NB4 (cell line): ENCODE data around the gene DLG1.
"Not testable (repeated sequence)": the region's sequence is repeated elsewhere in the genome, so short reads cannot be mapped to it uniquely, and the experiment has no call there.

Experiments used
- DNase-seq: peaks from one replicate; pipeline ENCODE4 v3.0.0; 2010; ENCODE audit warnings: low read depth
- H3K4me3 ChIP-seq: one replicate; pipeline ENCODE4 v1.5.1; 2011; ENCODE audit warnings: mild to moderate bottlenecking, low read depth, low read length, moderate library complexity
- MYC ChIP-seq: IDR thresholded peaks from 2 replicates; pipeline ENCODE4 v1.6.1; 2011; ENCODE audit warnings: low read depth, low read length
- POLR2A ChIP-seq: IDR thresholded peaks from 2 replicates; pipeline ENCODE4 v1.6.1; 2011; ENCODE audit warnings: mild to moderate bottlenecking; ENCODE audit not compliant: insufficient read length; ENCODE audit errors: extremely low read depth
- TF ChIP-seq, protein P1 (sequence below): IDR thresholded peaks from one replicate; pipeline ENCODE4 v1.5.1; 2012; ENCODE audit warnings: low read depth, low read length
- TF ChIP-seq, protein P2 (sequence below): IDR thresholded peaks from 2 replicates; pipeline ENCODE4 v1.6.1; 2011; ENCODE audit warnings: low read depth, low read length

DLG1 gene

DNA sequence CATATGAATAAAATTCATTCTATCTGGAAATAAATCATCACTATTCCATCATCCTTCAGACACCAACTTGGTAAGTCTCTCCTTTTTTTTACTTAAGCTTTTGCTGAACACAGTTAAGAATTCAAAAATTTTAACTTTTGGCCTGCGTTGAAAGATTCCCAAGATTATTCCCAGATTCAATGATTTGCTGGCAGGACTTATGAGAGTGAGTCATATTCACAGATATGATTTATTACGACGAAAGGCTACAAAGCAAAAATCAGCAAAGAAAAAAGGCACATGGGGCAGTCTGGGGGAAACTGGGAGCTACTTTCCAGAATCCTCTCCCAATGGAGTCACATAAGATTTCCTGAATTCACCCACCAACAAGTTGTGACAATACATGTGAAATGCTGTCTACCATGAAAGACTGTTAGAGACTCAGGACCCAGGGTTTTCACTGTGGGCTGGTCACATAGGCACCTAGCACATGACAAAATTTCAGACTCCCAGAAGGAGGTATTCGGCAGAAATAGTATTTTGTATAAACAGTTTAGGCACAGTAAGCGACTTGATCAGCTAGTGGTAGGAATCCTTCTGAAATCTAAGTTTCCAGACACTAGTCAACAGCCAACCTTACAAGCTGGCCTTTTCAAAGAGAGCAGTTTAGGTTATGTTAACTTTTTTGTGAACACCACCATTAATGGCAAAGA lies 82.1 kb downstream of the DLG1 start:
- DNase-seq = no peak
- no peak overlapping the region for H3K4me3 ChIP-seq
- TF ChIP-seq, protein P1, sequence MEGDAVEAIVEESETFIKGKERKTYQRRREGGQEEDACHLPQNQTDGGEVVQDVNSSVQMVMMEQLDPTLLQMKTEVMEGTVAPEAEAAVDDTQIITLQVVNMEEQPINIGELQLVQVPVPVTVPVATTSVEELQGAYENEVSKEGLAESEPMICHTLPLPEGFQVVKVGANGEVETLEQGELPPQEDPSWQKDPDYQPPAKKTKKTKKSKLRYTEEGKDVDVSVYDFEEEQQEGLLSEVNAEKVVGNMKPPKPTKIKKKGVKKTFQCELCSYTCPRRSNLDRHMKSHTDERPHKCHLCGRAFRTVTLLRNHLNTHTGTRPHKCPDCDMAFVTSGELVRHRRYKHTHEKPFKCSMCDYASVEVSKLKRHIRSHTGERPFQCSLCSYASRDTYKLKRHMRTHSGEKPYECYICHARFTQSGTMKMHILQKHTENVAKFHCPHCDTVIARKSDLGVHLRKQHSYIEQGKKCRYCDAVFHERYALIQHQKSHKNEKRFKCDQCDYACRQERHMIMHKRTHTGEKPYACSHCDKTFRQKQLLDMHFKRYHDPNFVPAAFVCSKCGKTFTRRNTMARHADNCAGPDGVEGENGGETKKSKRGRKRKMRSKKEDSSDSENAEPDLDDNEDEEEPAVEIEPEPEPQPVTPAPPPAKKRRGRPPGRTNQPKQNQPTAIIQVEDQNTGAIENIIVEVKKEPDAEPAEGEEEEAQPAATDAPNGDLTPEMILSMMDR = no peak
- TF ChIP-seq POLR2A = no peak
- TF ChIP-seq, protein P2, sequence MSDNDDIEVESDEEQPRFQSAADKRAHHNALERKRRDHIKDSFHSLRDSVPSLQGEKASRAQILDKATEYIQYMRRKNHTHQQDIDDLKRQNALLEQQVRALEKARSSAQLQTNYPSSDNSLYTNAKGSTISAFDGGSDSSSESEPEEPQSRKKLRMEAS = no peak
- no peak for TF ChIP-seq MYC

DNA sequence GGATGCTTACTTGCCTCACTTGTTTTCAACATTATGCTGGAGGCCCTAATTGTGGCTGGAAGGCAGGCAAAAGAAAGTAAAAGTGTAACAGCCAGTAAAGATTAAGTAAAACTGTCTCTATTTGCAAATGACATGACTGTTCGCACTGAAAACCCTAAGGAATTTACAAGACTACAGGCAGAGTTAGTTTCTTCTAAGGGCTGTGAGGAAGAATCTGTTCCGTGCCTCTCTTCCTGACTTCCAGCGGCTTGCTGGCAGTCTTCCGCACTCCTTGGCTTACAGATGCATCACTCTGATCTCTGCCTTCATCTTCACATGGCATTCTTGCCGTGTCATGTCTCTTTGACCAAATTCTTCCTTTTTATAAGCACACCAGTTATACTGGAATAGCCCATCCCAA lies 86.1 kb downstream of the DLG1 start:
- no peak overlapping the region for H3K4me3 ChIP-seq
- TF ChIP-seq, protein P1 = no peak
- TF ChIP-seq, protein P2 = no peak
- no peak for TF ChIP-seq MYC
- TF ChIP-seq POLR2A = no peak
- no peak for DNase-seq

DNA sequence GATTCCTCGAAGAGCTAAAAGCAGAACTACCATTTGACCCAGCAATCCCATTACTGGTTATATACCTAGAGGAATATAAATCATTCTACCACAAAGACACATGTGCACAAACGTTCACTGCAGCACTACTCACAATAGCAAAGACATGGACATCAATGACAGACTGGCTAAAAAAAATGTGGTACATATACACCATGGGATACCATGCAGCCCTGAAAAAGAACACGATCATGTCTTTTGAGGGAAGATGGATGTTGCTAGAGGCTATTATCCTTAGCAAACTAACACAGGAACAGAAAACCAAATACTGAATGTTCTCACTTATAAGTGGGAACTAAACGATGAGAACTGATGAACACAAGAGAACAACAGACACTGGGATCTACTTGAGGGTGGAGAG lies 86.7 kb downstream of the DLG1 start:
- H3K4me3 ChIP-seq, DNase-seq: not testable (repeated sequence)

DNA sequence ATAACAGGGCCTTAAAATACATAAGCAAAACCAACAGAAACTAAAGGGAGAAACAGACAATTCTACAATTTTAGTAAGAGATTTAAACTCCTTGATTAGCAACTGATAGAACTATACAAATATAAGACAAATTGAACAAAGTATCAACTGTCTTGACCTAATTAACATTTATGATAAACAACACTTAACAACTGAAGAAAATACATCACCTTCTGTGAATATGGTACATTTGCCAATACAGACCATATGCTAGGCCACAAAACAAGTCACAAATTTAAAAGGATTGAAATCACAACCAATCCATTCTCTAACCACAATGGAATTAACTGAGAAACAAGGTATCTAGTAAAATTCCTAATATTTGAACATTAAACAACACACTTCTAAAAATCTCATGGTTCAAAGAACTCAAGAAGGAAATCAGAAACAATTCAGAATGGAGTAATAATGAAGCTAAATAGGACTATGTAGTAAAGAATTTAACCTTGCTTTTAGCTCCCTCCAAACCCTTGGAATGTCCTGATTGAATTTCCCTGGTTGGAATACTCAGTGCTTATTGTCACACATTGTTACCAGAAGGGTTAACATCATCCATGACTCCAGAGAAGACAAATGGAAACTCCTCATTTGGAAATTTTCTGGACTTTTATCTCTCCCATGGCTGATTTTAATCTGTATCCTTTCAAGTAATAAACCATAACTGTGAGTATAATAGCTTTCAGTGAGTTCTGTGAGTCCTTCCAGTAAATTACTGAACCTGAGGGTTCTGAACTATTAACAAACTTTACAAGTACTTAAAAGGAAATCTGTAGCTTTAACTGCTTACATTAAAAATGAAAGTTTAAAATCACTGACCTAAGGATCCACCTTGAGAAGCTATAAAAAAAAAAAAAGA lies 88.8 kb downstream of the DLG1 start:
- no peak overlapping the region for H3K4me3 ChIP-seq
- DNase-seq = no peak
- TF ChIP-seq, protein P2 = no peak
- TF ChIP-seq POLR2A (no peak), MYC (no peak)

DNA sequence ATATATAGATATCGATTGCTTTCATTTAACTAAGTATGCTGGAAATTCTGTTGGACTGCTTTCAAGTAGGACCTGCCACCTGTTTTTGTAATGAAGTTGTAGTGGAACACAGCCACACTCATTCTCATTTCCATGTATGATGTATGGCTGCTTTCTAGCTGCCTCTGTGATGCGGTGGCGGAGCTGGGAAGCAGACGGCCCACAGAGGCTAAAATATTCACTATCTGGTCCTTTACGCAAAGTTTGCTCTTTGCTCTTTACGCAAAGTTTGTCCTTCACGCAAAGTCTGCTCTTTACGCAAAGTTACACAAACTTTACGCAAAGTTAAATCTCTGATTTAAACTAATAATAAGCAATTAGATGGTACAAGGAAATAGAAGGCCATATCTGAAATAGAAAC lies 91.5 kb downstream of the DLG1 start:
- no peak for DNase-seq
- TF ChIP-seq POLR2A (no peak), MYC (no peak)
- TF ChIP-seq, protein P2 = no peak
- TF ChIP-seq, protein P1 = no peak

DNA sequence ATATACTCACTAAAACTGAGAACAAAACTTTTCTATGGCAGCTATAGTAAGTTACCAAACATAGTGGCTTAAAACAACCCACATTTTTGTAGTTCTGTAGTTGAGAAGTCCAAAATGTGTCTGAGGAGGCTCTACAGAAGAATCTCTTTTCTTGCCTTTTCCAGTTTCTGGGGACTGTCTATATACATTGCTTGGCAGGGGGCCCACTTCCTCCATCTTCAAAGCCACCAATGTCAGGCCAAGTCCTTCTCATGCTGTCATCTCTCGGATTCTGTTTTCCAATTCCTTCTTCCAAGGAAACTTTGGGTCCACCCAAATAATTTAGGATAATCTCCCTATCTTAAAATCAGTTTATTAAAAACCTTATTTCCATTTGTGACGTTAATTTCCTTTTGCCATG lies 92.7 kb downstream of the DLG1 start:
- TF ChIP-seq, protein P1 = no peak
- TF ChIP-seq, protein P2 = no peak
- TF ChIP-seq MYC = no peak
- no peak for TF ChIP-seq POLR2A
- peak; percentile 23 for DNase-seq
- no peak overlapping the region for H3K4me3 ChIP-seq

More for the DNA sequence above, 91.5 kb downstream of the DLG1 start:
- no peak overlapping the region for H3K4me3 ChIP-seq
